Endothelial cell of umbilical vein (primary cell): ENCODE measurements around the gene LHX5. TPM values are rescaled to one million over a fixed set of nuclear protein-coding genes. Genes with fewer than 3 reads are reported as not detected.

Experiments used
- BruUV-seq: library from RNA; stranded (reverse); fragments of 400-500 nt; replicated peaks from 2 replicates; lab custom pipeline; 2021; lab: Mats Ljungman, UMichigan
- CTCF ChIA-PET: fragments of 300-600, 350-600 bp; sonication (Branson Sonifier 250); formaldehyde crosslinking; loops from one replicate; lab custom pipeline; 2021; ENCODE audit warnings: antibody characterized with exemption, inconsistent platforms; lab: Charles Lee
- POLR2A ChIA-PET: fragments of 300-600, 350-600 bp; sonication (Branson Sonifier 250); formaldehyde crosslinking; loops from one replicate; lab custom pipeline; 2021; ENCODE audit warnings: antibody characterized with exemption, inconsistent platforms; lab: Charles Lee
- DNase-seq: peaks from one replicate; pipeline ENCODE4 v3.0.0-alpha.2; 2011; ENCODE audit warnings: low read depth, low spot score
- FAIRE-seq: peaks from 2 replicates; lab custom pipeline; 2011; peaks lifted over from hg19 to GRCh38; lab: Jason Lieb, UNC
- H2AFZ ChIP-seq: 2 replicates; pipeline ENCODE4 v1.6.0; 2012; ENCODE audit warnings: low read depth, low read length, control low read depth, inconsistent platforms
- H3K27ac ChIP-seq: 2 replicates; pipeline ENCODE4 v1.5.1; 2011; ENCODE audit warnings: low read depth, mild to moderate bottlenecking, control low read depth, low read length, moderate library complexity; ENCODE audit not compliant: insufficient read depth
- H3K27me3 ChIP-seq, 2 experiments: 2 replicates each; pipeline versions ENCODE4 v1.6.0 to v1.6.1; 2011; ENCODE audit warnings: low read length in 2 of 2, mixed read lengths in 1 of 2; ENCODE audit not compliant: control insufficient read depth in 2 of 2, insufficient read depth in 2 of 2
- H3K36me3 ChIP-seq, 2 experiments: 2 replicates in 1 of 2; 3 replicates in 1 of 2; pipeline ENCODE4 v1.5.1; 2011; ENCODE audit warnings: low read length in 2 of 2, mild to moderate bottlenecking in 1 of 2, moderate library complexity in 1 of 2; ENCODE audit not compliant: control insufficient read depth in 2 of 2, insufficient read depth in 2 of 2; ENCODE audit errors: extremely low read depth in 1 of 2
- H3K4me1 ChIP-seq: 3 replicates; pipeline ENCODE4 v1.5.1; 2011; ENCODE audit warnings: mild to moderate bottlenecking, low read length; ENCODE audit not compliant: control insufficient read depth, insufficient read depth; ENCODE audit errors: extremely low read depth
- H3K4me2 ChIP-seq: 2 replicates; pipeline ENCODE4 v1.6.1; 2011; ENCODE audit warnings: low read length, control low read depth, mixed read lengths; ENCODE audit not compliant: insufficient read depth
- H3K4me3 ChIP-seq, 3 experiments: fragments of 200-600 bp in 1 of 3; sonication (generic), shearing (Covaris generic) in 1 of 3; replicated peaks in 1 of 3; 2 replicates each; pipeline ENCODE4 v1.5.1; 2011 to 2016; ENCODE audit warnings: control low read depth in 3 of 3, low read length in 3 of 3, mild to moderate bottlenecking in 2 of 3, inconsistent platforms in 1 of 3, low read depth in 1 of 3, moderate library complexity in 1 of 3; ENCODE audit not compliant: insufficient read depth in 1 of 3
- H3K79me2 ChIP-seq: 2 replicates; pipeline ENCODE4 v1.6.0; 2012; ENCODE audit warnings: low read length, inconsistent platforms; ENCODE audit not compliant: control insufficient read depth, insufficient read depth
- H3K9ac ChIP-seq: replicated peaks from 2 replicates; pipeline ENCODE3; 2011; ENCODE audit warnings: low read length, control low read depth; ENCODE audit not compliant: insufficient read depth; ENCODE audit errors: extremely low read depth
- H3K9me1 ChIP-seq: replicated peaks from 3 replicates; pipeline ENCODE4 v1.6.0; 2011; ENCODE audit warnings: mild to moderate bottlenecking, low read length; ENCODE audit not compliant: control insufficient read depth, insufficient read depth; ENCODE audit errors: extremely low read depth
- H3K9me3 ChIP-seq: replicated peaks from 2 replicates; pipeline ENCODE4 v1.5.1; 2012; ENCODE audit warnings: low read length, inconsistent platforms; ENCODE audit not compliant: control insufficient read depth, insufficient read depth
- H4K20me1 ChIP-seq: replicated peaks from 2 replicates; pipeline ENCODE3; 2011; ENCODE audit warnings: mild to moderate bottlenecking, low read length; ENCODE audit not compliant: control insufficient read depth, insufficient read depth; ENCODE audit errors: extremely low read depth
- FOS ChIP-seq: IDR thresholded peaks from 2 replicates; pipeline ENCODE4 v1.6.1; 2011; ENCODE audit warnings: mild to moderate bottlenecking, low read length, moderate library complexity, borderline replicate concordance; ENCODE audit not compliant: insufficient read depth
- JUN ChIP-seq: IDR thresholded peaks from 2 replicates; pipeline ENCODE4 v1.6.1; 2011; ENCODE audit warnings: borderline replicate concordance, low read depth; ENCODE audit not compliant: insufficient read length, insufficient read depth
- MYC ChIP-seq: IDR thresholded peaks from one replicate; pipeline ENCODE4 v1.6.1; 2011; ENCODE audit warnings: mild to moderate bottlenecking, low read depth, low read length
- POLR2AphosphoS5 ChIP-seq: IDR thresholded peaks from 2 replicates; pipeline ENCODE4 v1.6.1; 2012; ENCODE audit warnings: low read depth, mild to moderate bottlenecking, control low read depth, low read length, moderate library complexity; ENCODE audit not compliant: insufficient read depth
- dilution Hi-C: fragments of 300-500 bp; cut with MboI; formaldehyde crosslinking; loops from one replicate; pipeline ENCODE4 v1.15.0; 2019; ENCODE audit warnings: low sequenced_read_pairs; ENCODE audit not compliant: extremely low pct_ligation_motif_present
- intact Hi-C: fragments of 100-400 bp; cut with micrococcal nuclease; formaldehyde crosslinking; loops from one replicate; pipeline ENCODE4 v1.10.0; 2022
- polyA plus RNA-seq, 4 experiments: library from polyadenylated mRNA; depleted of rRNA in 3 of 4; stranded (reverse) in 3 of 4; unstranded in 1 of 4; fragments of >200 nt; gene quantifications; 2 replicates each; pipeline versions ENCODE4 v1.2.1 to v1.2.3, GENCODE V29; 2011 to 2012; ENCODE audit warnings: missing spikeins in 1 of 4
- total RNA-seq: library from RNA; stranded (reverse); gene quantifications from 2 replicates; pipeline ENCODE4 v1.2.3, GENCODE V29; 2021
- TF ChIP-seq, protein P1 (sequence below), 2 donors: IDR thresholded peaks; 1 replicate in 1 of 2; 2 replicates in 1 of 2; pipeline ENCODE4 v1.5.1; 2011; ENCODE audit warnings: low read length in 2 of 2, mild to moderate bottlenecking in 2 of 2, moderate library complexity in 2 of 2, control low read depth in 1 of 2, inconsistent platforms in 1 of 2, low read depth in 1 of 2; ENCODE audit not compliant: insufficient read depth in 1 of 2; ENCODE audit errors: extremely low read depth in 1 of 2

The LHX5 gene
- total and polyA plus RNA-seq, 2 donors (not counting 3 experiments of a cell fraction or from before 2014, with no cell fraction given): not detected

DNA sequence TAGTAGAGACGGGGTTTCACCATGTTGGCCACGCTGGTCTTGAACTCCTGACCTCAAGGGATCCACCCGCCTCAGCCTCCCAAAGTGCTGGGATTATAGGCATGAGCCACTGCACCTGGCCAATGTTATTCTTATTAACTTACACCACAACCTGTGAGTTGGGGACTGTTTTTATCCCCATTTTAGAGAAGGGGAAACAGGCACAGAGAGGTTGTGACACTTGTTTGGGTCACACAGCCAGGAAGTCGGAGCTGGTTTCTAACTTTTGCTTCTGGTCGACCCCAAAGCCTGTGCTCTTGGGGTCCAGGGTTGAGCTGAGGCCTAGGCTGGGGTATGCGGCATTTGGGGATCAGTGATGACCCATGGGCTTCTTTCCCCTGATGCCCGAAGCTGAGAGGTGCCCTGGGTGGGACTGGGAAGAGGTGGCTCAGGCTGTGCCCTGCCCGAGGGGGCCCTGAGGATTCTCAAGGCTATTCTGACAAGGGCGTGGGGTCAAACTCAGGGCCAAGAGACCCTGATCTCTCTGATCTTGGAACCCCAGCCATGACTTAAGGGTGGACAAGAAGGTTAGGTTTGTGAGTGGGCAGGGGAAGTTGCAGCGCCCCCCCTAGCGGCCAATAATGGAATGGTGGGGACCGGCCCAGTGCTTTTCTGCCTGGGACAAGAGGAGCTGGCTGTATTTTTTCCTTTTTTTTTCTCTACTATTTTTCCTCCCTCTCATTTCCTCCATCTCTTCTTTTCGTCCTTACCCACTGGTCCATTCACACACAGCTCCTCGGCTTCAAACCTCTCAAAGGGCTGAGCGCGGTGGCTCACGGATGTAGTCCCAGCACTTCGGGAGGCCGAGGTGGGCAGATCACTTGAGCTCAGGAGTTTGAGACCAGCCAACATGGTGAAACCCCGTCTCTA, 46.5 kb downstream of the LHX5 start:
- no peaks in the 10 kb centered on the region for H3K9me3 ChIP-seq
- ChIA-PET POLR2A (no interaction called here), CTCF (interaction anchor here (0.6 to 2.8 kb wide), 82 partner anchors 9 to 541 kb away, joined by 3 to 42 read pairs (median 4); partner anchors contain the start of genes CFAP73, PLBD2, RBM19 and RITA1)
- H4K20me1 ChIP-seq: no peaks in the 10 kb centered on the region
- peaks cover 7% of the 10 kb centered on the region for H3K4me1 ChIP-seq
- DNase-seq (peak; percentile 64), FAIRE-seq (peak; percentile 69)
- H3K9ac ChIP-seq: no peak overlapping the region
- H2AFZ ChIP-seq: no peak overlapping the region
- no peak for TF ChIP-seq JUN
- TF ChIP-seq, protein P1, sequence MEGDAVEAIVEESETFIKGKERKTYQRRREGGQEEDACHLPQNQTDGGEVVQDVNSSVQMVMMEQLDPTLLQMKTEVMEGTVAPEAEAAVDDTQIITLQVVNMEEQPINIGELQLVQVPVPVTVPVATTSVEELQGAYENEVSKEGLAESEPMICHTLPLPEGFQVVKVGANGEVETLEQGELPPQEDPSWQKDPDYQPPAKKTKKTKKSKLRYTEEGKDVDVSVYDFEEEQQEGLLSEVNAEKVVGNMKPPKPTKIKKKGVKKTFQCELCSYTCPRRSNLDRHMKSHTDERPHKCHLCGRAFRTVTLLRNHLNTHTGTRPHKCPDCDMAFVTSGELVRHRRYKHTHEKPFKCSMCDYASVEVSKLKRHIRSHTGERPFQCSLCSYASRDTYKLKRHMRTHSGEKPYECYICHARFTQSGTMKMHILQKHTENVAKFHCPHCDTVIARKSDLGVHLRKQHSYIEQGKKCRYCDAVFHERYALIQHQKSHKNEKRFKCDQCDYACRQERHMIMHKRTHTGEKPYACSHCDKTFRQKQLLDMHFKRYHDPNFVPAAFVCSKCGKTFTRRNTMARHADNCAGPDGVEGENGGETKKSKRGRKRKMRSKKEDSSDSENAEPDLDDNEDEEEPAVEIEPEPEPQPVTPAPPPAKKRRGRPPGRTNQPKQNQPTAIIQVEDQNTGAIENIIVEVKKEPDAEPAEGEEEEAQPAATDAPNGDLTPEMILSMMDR (IDR thresholded peaks at IDR 0.05; ENCODE audit: extremely low read depth in 1 of 2, insufficient read depth in 1 of 2, low read depth in 1 of 2, low read length in 2 of 2): peak; percentile 88 to 93
- H3K4me3 ChIP-seq: no peak overlapping the region
- intact Hi-C loops (loop anchor here (1.0 to 2.0 kb wide), 4 partner anchors 90 to 376 kb away; partner anchors contain the start of gene SLC8B1), dilution Hi-C loops (no loop called here)
- H3K36me3 ChIP-seq: no peaks in the 10 kb centered on the region
- no TSS peak for BruUV-seq
- no peaks in the 10 kb centered on the region for H3K9me1 ChIP-seq
- no peaks in the 10 kb centered on the region for H3K27me3 ChIP-seq
- H3K4me2 ChIP-seq: no peak overlapping the region
- H3K79me2 ChIP-seq: no peaks in the 10 kb centered on the region
- H3K27ac ChIP-seq: no peak overlapping the region

DNA sequence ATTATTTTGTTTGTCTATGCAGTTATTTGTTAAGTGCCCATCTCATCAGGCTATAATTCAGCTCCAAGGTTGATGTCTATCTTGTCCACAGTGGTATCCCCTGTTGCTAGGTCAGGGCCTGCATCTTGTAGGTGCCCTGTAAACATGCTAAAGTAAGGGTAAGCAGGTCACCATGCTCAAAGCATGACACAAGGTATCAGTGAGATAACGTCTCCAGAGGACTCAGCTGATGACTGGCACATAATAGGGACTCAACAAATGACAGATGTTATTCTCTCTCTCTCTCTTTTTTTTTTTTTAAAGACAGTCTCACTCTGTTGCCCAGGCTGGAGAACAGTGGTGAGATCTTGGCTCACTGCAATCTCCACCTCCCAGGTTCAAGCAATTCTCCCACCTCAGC, 47.2 kb downstream of the LHX5 start:
- no peak overlapping the region for H3K4me2 ChIP-seq
- CTCF ChIA-PET: interaction anchor here (0.6 to 2.8 kb wide), 21 partner anchors 8 to 524 kb away, joined by 3 to 42 read pairs (median 6); partner anchors contain the start of genes RITA1, SDS and TPCN1
- FAIRE-seq (no peak), DNase-seq (no peak)
- no peak overlapping the region for H3K27ac ChIP-seq
- BruUV-seq: no TSS peak
- no peaks in the 10 kb centered on the region for H3K9me1 ChIP-seq
- intact Hi-C loops (loop anchor here (2.0 kb wide), 1 partner anchor 376 kb away; no protein-coding TSS in a partner anchor), dilution Hi-C loops (no loop called here)
- H3K9me3 ChIP-seq: no peaks in the 10 kb centered on the region
- H3K9ac ChIP-seq: no peak overlapping the region
- no peaks in the 10 kb centered on the region for H3K36me3 ChIP-seq
- no peak overlapping the region for H3K4me3 ChIP-seq
- H4K20me1 ChIP-seq: no peaks in the 10 kb centered on the region
- TF ChIP-seq POLR2AphosphoS5: no peak
- no peak for TF ChIP-seq MYC
- no peak for TF ChIP-seq FOS
- H3K27me3 ChIP-seq: no peaks in the 10 kb centered on the region
- no peaks in the 10 kb centered on the region for H3K79me2 ChIP-seq
- POLR2A ChIA-PET: interaction anchor here (0.6 kb wide), 1 partner anchor 227 kb away, joined by 7 read pairs; no protein-coding TSS in a partner anchor
- no peak overlapping the region for H2AFZ ChIP-seq
- H3K4me1 ChIP-seq: peaks cover 7% of the 10 kb centered on the region
